ENCODE data around the gene PPP1R13L.
"Not testable (repeated sequence)": the region's sequence is repeated elsewhere in the genome, so short reads cannot be mapped to it uniquely, and the experiment has no call there.

PPP1R13L gene

GRCh38 chr19:45432543-45432942 is 27.7 kb upstream of the PPP1R13L start:
- DNase-seq (ENCODE audit: low spot score), result not testable (repeated sequence)

DNA sequence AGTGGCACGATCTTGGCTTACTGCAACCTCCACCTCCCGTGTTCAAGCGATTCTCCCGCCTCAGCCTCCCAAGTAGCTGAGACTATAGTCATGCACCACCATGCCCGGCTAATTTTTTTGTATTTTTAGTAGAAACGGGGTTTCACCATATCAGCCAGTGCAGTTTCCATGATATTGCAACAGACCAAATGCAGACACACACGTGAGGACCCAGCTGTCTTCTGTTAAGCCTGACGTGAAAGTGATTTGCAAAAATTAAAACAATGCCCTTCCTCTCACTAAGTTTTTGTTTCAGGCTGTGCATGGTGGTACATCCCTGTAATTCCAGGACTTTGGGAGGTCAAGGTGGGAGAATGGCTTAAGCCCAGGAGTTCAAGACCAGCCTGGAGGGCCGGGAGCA is 26.1 kb upstream of the PPP1R13L start:
- DNase-seq (ENCODE audit: low spot score), result peak; percentile 36

- not testable (repeated sequence) for DNase-seq (ENCODE audit: low spot score)
Observed at GRCh38 chr19:45429896-45430295, 25.0 kb upstream of the PPP1R13L start.

- peak; percentile 72 for DNase-seq (ENCODE audit: low spot score)
Observed at GRCh38 chr19:45428384-45429231, 23.7 kb upstream of the PPP1R13L start.

DNA sequence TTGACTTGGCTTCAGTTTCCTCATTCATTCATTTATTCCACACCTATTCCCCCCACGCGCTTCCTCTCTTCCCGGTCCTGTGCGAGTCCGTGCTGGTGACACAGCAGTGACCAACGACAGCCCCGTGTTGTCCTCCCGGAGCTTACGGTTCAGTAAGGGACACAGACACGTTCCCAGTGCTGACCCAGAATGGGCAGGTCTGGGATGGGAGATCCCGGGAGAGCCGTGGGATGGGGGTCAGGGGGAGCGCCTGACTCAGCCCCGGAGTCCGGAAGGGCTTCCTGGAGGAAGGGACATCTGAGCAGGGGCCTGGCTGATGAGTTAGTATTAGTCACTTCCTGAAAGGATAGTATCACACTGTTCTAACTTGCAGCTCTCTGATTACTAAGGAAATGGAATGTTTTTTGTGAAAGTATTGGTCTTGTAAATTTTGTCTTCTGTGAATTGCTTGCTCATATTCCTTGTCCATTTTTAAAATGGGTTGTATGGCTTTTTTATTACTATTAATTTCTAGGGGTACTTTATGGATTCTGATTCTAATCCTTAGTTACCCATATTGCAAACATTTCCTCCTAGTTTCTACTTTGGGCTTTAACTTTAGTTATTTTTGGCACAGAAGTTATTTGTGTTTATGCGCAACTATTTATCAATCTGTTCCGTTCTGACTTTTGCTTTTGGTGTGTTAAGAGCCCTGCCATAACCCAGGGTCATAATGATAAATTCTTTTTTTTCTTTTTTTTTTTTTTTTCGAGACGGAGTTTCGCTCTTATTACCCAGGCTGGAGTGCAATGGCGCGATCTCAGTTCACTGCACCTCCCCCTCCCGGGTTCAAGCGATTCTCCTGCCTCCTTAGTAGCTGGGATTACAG is 19.6 kb upstream of the PPP1R13L start:
- peak; percentile 84 for DNase-seq (ENCODE audit: low spot score)

DNA sequence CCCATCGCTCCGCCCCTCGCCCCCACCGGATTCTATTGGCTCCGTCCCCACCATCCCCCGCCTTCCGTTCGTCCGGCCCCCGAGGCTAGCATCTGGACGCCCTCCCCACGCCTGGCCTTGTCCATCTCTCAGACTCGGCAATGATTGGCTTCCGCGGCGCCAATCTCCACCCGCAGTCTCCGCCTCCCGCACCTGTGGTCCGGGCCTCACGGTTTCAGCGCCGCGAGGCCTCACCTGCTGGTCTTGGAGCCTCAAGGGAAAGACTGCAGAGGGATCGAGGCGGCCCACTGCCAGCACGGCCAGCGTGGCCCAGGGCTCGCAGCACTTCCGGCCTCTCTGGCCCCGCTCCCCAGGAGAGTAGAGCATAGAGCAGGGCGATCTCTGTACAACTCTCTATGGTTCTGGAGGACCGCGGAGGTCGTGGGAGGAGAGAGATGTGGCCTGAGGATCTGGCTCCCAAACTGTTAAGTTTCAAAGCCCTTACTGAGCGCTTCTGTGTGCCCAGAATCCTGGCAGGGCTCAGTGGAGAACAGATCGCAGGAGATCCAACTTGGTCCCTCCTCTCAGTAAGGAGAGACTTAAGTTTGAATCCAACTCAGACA is 18.8 kb upstream of the PPP1R13L start, which contains the start of gene ERCC1:
ERCC1 (minus strand) TSS at position 329 of the 602 bp plus-strand sequence. CDS start 543 bp downstream, outside the sequence.
- peak; percentile 96 for DNase-seq (ENCODE audit: low spot score)

- no peak for DNase-seq (ENCODE audit: low spot score)
Observed at GRCh38 chr19:45423033-45423588, 18.2 kb upstream of the PPP1R13L start.

DNA sequence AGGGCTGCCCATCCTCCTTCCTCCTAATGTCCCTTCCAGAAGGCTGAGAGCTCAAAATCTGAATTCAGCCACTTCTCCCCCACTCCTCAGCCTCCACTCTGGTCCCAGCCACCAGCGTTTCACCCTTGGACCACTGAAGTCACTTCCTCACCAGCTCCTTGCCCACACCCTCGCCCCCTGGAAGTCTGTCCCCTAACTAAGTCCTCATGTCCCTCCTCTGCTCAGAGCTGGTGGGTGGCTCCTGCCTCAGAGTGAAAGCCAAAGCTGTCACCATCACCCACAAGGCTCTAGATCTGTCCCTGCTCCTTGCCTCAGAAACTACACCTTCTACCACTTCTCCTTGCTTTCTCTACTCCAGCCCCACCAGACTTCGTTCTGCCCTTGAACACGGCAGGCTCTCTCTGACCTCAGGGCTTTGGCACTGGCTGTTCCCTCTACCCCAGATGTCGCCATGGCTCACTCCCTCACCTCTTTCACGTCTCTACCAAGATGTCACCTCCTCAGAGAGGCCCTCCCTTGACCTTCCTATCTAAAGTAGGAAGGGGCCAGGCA is 17.2 kb upstream of the PPP1R13L start:
- DNase-seq (ENCODE audit: low spot score), result no peak

- no peak for DNase-seq (ENCODE audit: low spot score)
Observed at GRCh38 chr19:45420871-45421270, 16.0 kb upstream of the PPP1R13L start.

DNA sequence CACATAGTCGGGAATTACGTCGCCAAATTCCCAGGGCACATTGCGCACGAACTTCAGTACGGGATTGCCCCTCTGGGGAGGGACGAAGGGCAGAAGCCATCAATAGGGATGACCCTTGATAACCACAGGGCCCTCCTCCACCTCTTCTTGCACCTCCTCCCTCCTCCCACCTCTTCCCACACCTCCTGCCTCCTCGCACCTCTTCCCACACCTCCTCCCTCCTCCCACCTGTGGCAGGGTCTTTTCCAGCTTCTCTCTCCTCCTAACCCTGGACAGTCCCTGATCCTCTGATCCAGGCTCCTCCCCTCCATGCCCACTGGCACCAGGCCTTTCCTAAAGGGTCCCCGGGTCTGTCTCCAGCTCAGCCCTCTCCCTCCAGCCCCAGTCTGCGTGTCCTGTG is 15.5 kb upstream of the PPP1R13L start:
- DNase-seq (ENCODE audit: low spot score), result no peak

- no peak for DNase-seq (ENCODE audit: low spot score)
Observed at GRCh38 chr19:45419895-45420294, 15.0 kb upstream of the PPP1R13L start.

- no peak for DNase-seq (ENCODE audit: low spot score)
Observed at GRCh38 chr19:45419396-45419795, 14.5 kb upstream of the PPP1R13L start.

- no peak for DNase-seq (ENCODE audit: low spot score)
Observed at GRCh38 chr19:45418802-45419201, 13.9 kb upstream of the PPP1R13L start.

DNA sequence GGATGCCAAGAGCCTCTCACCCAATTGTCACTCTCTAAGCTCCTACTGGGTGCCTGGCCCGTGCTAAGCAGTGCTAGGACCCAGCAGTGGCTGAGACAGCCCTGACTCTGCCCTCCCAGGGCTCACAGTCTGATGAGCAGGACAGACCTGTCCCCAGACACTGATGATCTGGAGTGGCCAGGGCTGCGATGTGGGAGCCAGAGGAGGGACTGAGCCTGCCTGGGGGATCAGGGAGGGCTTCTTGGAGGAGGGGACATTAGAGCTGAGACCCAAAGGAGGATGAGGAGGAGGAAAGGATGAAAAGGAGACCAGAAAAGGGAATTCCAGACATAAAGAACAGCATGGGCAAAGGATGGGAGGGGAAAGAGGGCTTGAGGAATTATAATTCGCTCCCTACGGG is 12.3 kb upstream of the PPP1R13L start:
- DNase-seq (ENCODE audit: low spot score), result no peak

DNA sequence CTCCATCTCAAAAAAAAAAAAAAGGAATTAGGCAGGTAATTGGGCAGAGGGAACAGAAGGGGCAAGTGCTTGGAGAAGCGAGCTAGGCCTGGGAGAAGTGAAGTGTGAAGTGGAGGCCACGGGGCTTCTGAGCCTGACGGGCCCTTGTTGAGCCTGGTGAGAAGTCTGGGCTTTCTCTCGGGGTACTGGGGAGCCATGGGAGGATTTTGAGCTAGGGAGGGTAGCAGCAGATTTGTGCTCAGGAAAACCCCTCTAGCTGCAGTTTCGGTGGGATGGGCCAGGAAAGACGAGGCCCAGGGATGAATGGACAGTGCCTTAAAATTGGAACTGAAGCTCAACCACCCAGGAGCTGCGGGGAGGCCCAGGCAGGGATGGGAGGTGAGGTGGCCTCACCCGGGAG is 9.6 kb upstream of the PPP1R13L start:
- DNase-seq (ENCODE audit: low spot score), result no peak

DNA sequence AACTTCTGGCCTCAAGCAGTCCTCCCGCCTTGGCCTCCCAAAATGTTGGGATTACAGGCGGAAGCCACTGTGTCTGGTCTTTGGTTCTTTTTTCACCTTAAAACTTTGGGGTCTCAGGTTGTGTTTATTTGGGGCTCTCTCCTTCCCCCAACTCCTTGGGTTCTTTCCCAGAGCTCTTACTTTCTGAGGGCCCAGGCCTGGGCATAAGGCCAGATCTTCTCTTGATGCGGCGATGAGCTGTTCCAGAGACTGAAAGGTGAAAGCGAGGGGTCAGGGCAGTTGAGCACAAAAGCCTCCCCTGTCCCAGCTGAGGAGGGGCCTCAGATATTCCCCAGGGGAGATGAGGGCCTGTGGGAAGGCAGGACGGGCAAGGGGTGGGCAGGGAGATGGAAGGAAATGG is 8.6 kb upstream of the PPP1R13L start:
- no peak for DNase-seq (ENCODE audit: low spot score)

GRCh38 chr19:45410330-45410729 is 5.5 kb upstream of the PPP1R13L start:
- not testable (repeated sequence) for DNase-seq (ENCODE audit: low spot score)

GRCh38 chr19:45409557-45409920 is 4.7 kb upstream of the PPP1R13L start:
- DNase-seq (ENCODE audit: low spot score), result no peak

- DNase-seq (ENCODE audit: low spot score), result no peak
Observed at GRCh38 chr19:45408830-45409556, 4.1 kb upstream of the PPP1R13L start.

DNA sequence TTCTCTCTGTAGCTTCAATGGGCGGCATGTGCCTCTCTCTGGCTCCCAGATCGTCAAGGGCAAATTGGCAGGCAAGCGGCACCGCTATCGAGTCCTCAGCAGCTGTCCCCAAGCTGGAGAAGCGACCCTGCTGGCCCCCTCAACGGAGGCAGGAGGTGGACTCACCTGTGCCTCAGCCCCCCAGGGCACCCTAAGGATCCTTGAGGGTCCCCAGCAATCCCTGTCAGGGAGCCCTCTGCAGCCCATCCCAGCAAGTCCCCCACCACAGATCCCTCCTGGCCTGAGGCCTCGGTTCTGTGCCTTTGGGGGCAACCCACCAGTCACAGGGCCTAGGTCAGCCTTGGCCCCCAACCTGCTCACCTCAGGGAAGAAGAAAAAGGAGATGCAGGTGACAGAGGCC is 3.3 kb upstream of the PPP1R13L start:
- DNase-seq (ENCODE audit: low spot score), result no peak

GRCh38 chr19:45407585-45407984 is 2.7 kb upstream of the PPP1R13L start:
- not testable (repeated sequence) for DNase-seq (ENCODE audit: low spot score)
